BLaER1 (cell line): ENCODE results near the gene NUDT9.

Experiments used
- H3K27ac ChIP-seq: shearing (Covaris generic); formaldehyde crosslinking; 2 replicates; pipeline ENCODE4 v1.8.1; 2022
- H3K27me3 ChIP-seq: shearing (Covaris generic); formaldehyde crosslinking; 2 replicates; pipeline ENCODE4 v1.8.1; 2022
- H3K36me3 ChIP-seq: shearing (Covaris generic); formaldehyde crosslinking; 2 replicates; pipeline ENCODE4 v1.8.1; 2022
- H3K4me1 ChIP-seq: shearing (Covaris generic); formaldehyde crosslinking; 2 replicates; pipeline ENCODE4 v1.8.1; 2022
- H3K4me2 ChIP-seq: shearing (Covaris generic); formaldehyde crosslinking; 2 replicates; pipeline ENCODE4 v1.8.1; 2022
- H3K4me3 ChIP-seq: shearing (Covaris generic); formaldehyde crosslinking; 2 replicates; pipeline ENCODE4 v1.8.1; 2022
- H3K9ac ChIP-seq: shearing (Covaris generic); formaldehyde crosslinking; 2 replicates; pipeline ENCODE4 v1.8.1; 2022
- H3K9me3 ChIP-seq: shearing (Covaris generic); formaldehyde crosslinking; 2 replicates; pipeline ENCODE4 v1.8.1; 2022
- H4K20me1 ChIP-seq: shearing (Covaris generic); formaldehyde crosslinking; 2 replicates; pipeline ENCODE4 v1.8.1; 2022
- Cebpa-rat ChIP-seq: shearing (Covaris generic); IDR thresholded peaks from 2 replicates; pipeline ENCODE4 v1.8.1; 2022

NUDT9 gene

GRCh38 chr4:87502580-87503238 lies 80.3 kb downstream of the NUDT9 start:
- Histone ChIP-seq H3K4me2 (no peak overlapping the region), H4K20me1 (no peaks in the 10 kb centered on the region), H3K9ac (no peak overlapping the region), H3K4me1 (no peaks in the 10 kb centered on the region), H3K27ac (no peak overlapping the region), H3K27me3 (no peaks in the 10 kb centered on the region), H3K4me3 (no peak overlapping the region), H3K9me3 (no peaks in the 10 kb centered on the region), H3K36me3 (no peaks in the 10 kb centered on the region)
- no peak for TF ChIP-seq Cebpa-rat

GRCh38 chr4:87505862-87506261 lies 83.5 kb downstream of the NUDT9 start:
- no peaks in the 10 kb centered on the region for H3K36me3 ChIP-seq
- H4K20me1 ChIP-seq = no peaks in the 10 kb centered on the region
- TF ChIP-seq Cebpa-rat = no peak
- H3K27ac ChIP-seq = no peak overlapping the region
- H3K4me3 ChIP-seq = no peak overlapping the region
- H3K9me3 ChIP-seq = no peaks in the 10 kb centered on the region
- H3K4me1 ChIP-seq = no peaks in the 10 kb centered on the region
- no peaks in the 10 kb centered on the region for H3K27me3 ChIP-seq
- H3K4me2 ChIP-seq = no peak overlapping the region
- no peak overlapping the region for H3K9ac ChIP-seq

GRCh38 chr4:87506974-87507701 lies 84.8 kb downstream of the NUDT9 start:
- H4K20me1 ChIP-seq = no peaks in the 10 kb centered on the region
- H3K27ac ChIP-seq = no peak overlapping the region
- H3K27me3 ChIP-seq = no peaks in the 10 kb centered on the region
- no peak for TF ChIP-seq Cebpa-rat
- no peak overlapping the region for H3K4me3 ChIP-seq
- no peaks in the 10 kb centered on the region for H3K9me3 ChIP-seq
- no peaks in the 10 kb centered on the region for H3K36me3 ChIP-seq
- H3K4me2 ChIP-seq = no peak overlapping the region
- no peak overlapping the region for H3K9ac ChIP-seq
- H3K4me1 ChIP-seq = no peaks in the 10 kb centered on the region
